H1 (cell line): Measurements from ENCODE around the gene AIG1. TPM values are rescaled to one million over a fixed set of nuclear protein-coding genes. Genes with fewer than 3 reads are reported as not detected.

Source experiments
- CTCF ChIA-PET: fragments of 300-600 bp; sonication (Branson Sonifier 250); formaldehyde crosslinking; loops from one replicate; lab custom pipeline; 2021; ENCODE audit not compliant: partially characterized antibody; lab: Charles Lee
- POLR2A ChIA-PET: fragments of 300-600 bp; sonication (Branson Sonifier 250); formaldehyde crosslinking; loops from one replicate; lab custom pipeline; 2021; ENCODE audit warnings: inconsistent platforms; ENCODE audit not compliant: partially characterized antibody; lab: Charles Lee
- DNase-seq, 2 experiments: peaks; one replicate each; pipeline versions ENCODE4 v3.0.0 to v3.0.0-alpha.2; 2010 to 2022; ENCODE audit warnings: low spot score in 2 of 2, low read depth in 1 of 2, mixed read lengths in 1 of 2
- FAIRE-seq: peaks from 2 replicates; lab custom pipeline; 2011; peaks lifted over from hg19 to GRCh38; lab: Jason Lieb, UNC
- H2AFZ ChIP-seq: 2 replicates; pipeline ENCODE4 v1.8.1; 2012; ENCODE audit warnings: low read length, inconsistent platforms
- H2AK5ac ChIP-seq: 2 replicates; pipeline ENCODE4 v1.6.1; 2013; ENCODE audit warnings: low read depth, low read length
- H2BK120ac ChIP-seq: replicated peaks from 2 replicates; pipeline ENCODE3; 2013; ENCODE audit warnings: low read depth, low read length, inconsistent platforms
- H2BK12ac ChIP-seq: 2 replicates; pipeline ENCODE4 v1.6.1; 2013; ENCODE audit warnings: low read depth, low read length
- H2BK15ac ChIP-seq: 2 replicates; pipeline ENCODE4 v1.6.1; 2013; ENCODE audit warnings: low read length
- H2BK20ac ChIP-seq: 2 replicates; pipeline ENCODE4 v1.6.1; 2013; ENCODE audit warnings: low read length
- H2BK5ac ChIP-seq: 2 replicates; pipeline ENCODE4 v1.6.1; 2013; ENCODE audit warnings: low read depth, low read length
- H3K14ac ChIP-seq: 2 replicates; pipeline ENCODE4 v1.6.1; 2013; ENCODE audit warnings: inconsistent platforms; ENCODE audit not compliant: insufficient read length
- H3K18ac ChIP-seq: 2 replicates; pipeline ENCODE4 v1.6.1; 2013; ENCODE audit warnings: low read length; ENCODE audit errors: extremely low read depth
- H3K23ac ChIP-seq: 2 replicates; pipeline ENCODE4 v1.6.1; 2013; ENCODE audit warnings: inconsistent platforms; ENCODE audit not compliant: insufficient read length
- H3K23me2 ChIP-seq: 2 replicates; pipeline ENCODE4 v1.6.1; 2013; ENCODE audit warnings: low read depth, low read length
- H3K27ac ChIP-seq: 2 replicates; pipeline ENCODE4 v1.6.1; 2011; ENCODE audit warnings: low read depth, low read length, inconsistent platforms
- H3K27me3 ChIP-seq, 4 experiments: replicated peaks in 1 of 4; 1 replicate in 1 of 4; 2 replicates in 3 of 4; pipeline versions ENCODE4 v1.6.1 to v1.8.1; 2011 to 2013; ENCODE audit warnings: low read length in 3 of 4, mild to moderate bottlenecking in 3 of 4, inconsistent platforms in 2 of 4, mixed read lengths in 2 of 4, moderate library complexity in 1 of 4; ENCODE audit not compliant: control insufficient read depth in 3 of 4, insufficient read depth in 3 of 4; ENCODE audit errors: extremely low read depth in 1 of 4
- H3K36me3 ChIP-seq, 4 experiments: 2 replicates each; pipeline versions ENCODE4 v1.6.1 to v1.8.1; 2011 to 2013; ENCODE audit warnings: mild to moderate bottlenecking in 4 of 4, low read length in 3 of 4, moderate library complexity in 2 of 4, control low read depth in 1 of 4, inconsistent platforms in 1 of 4; ENCODE audit not compliant: insufficient read depth in 4 of 4, control insufficient read depth in 2 of 4
- H3K4ac ChIP-seq: replicated peaks from 2 replicates; pipeline ENCODE3; 2013; ENCODE audit warnings: low read length, low read depth, mixed read lengths, inconsistent platforms; ENCODE audit not compliant: insufficient read length
- H3K4me1 ChIP-seq, 4 experiments: replicated peaks in 1 of 4; 1 replicate in 1 of 4; 2 replicates in 3 of 4; pipeline versions ENCODE4 v1.6.1 to v1.8.1; 2011 to 2013; ENCODE audit warnings: low read length in 3 of 4, inconsistent platforms in 2 of 4, mixed read lengths in 1 of 4; ENCODE audit not compliant: insufficient read depth in 4 of 4, control insufficient read depth in 3 of 4
- H3K4me2 ChIP-seq, 2 experiments: 2 replicates each; pipeline versions ENCODE4 v1.6.1 to v1.8.1; 2011 to 2013; ENCODE audit warnings: low read depth in 2 of 2, low read length in 2 of 2, control low read depth in 1 of 2, inconsistent platforms in 1 of 2, mild to moderate bottlenecking in 1 of 2; ENCODE audit not compliant: insufficient read depth in 1 of 2
- H3K4me3 ChIP-seq, 4 experiments: fragments of 200-600, 300-600 bp in 1 of 4; sonication (generic), shearing (Covaris generic), sonication (Bioruptor Twin) in 1 of 4; 2 replicates each; pipeline versions ENCODE4 v1.5.1 to v1.8.1; 2011 to 2016; ENCODE audit warnings: low read length in 4 of 4, low read depth in 3 of 4, control low read depth in 2 of 4, inconsistent platforms in 2 of 4, mild to moderate bottlenecking in 2 of 4, mixed read lengths in 1 of 4, moderate library complexity in 1 of 4; ENCODE audit not compliant: insufficient read depth in 2 of 4; ENCODE audit errors: extremely low read depth in 1 of 4
- H3K56ac ChIP-seq: replicated peaks from 2 replicates; pipeline ENCODE3; 2013; ENCODE audit warnings: low read depth, mild to moderate bottlenecking, mixed read lengths, low read length, inconsistent platforms; ENCODE audit not compliant: insufficient read length
- H3K79me1 ChIP-seq: 2 replicates; pipeline ENCODE4 v1.6.1; 2013; ENCODE audit warnings: low read depth, low read length, control low read depth
- H3K79me2 ChIP-seq, 2 experiments: 2 replicates each; pipeline versions ENCODE4 v1.6.1 to v1.8.1; 2012 to 2013; ENCODE audit warnings: low read length in 2 of 2, mild to moderate bottlenecking in 2 of 2, inconsistent platforms in 1 of 2; ENCODE audit not compliant: insufficient read depth in 2 of 2, control insufficient read depth in 1 of 2
- H3K9ac ChIP-seq, 4 experiments: replicated peaks in 1 of 4; 1 replicate in 1 of 4; 2 replicates in 3 of 4; pipeline versions ENCODE4 v1.6.1 to v1.8.1; 2011 to 2013; ENCODE audit warnings: low read depth in 3 of 4, low read length in 3 of 4, control low read depth in 2 of 4, mild to moderate bottlenecking in 2 of 4, moderate library complexity in 2 of 4, inconsistent platforms in 1 of 4; ENCODE audit errors: extremely low read depth in 1 of 4
- H3K9me3 ChIP-seq, 2 experiments: 2 replicates each; pipeline versions ENCODE4 v1.6.1 to v1.8.1; 2012 to 2013; ENCODE audit warnings: mild to moderate bottlenecking in 2 of 2, moderate library complexity in 2 of 2, control low read depth in 1 of 2, inconsistent platforms in 1 of 2, low read depth in 1 of 2, low read length in 1 of 2, mixed read lengths in 1 of 2; ENCODE audit not compliant: insufficient read depth in 2 of 2
- H4K20me1 ChIP-seq, 2 experiments: replicated peaks in 1 of 2; 2 replicates each; pipeline versions ENCODE3 to v1.8.1; 2011 to 2013; ENCODE audit warnings: inconsistent platforms in 2 of 2, low read length in 2 of 2, mild to moderate bottlenecking in 1 of 2; ENCODE audit not compliant: insufficient read depth in 2 of 2, control insufficient read depth in 1 of 2
- H4K5ac ChIP-seq: 2 replicates; pipeline ENCODE4 v1.6.1; 2013; ENCODE audit warnings: low read length, low read depth, mixed read lengths, inconsistent platforms; ENCODE audit not compliant: insufficient read length
- H4K8ac ChIP-seq: 2 replicates; pipeline ENCODE4 v1.8.0; 2013; ENCODE audit warnings: mild to moderate bottlenecking, moderate library complexity, low read length, inconsistent platforms; ENCODE audit not compliant: insufficient read depth; ENCODE audit errors: extremely low read depth
- H4K91ac ChIP-seq: replicated peaks from 2 replicates; pipeline ENCODE3; 2013; ENCODE audit warnings: low read length, mixed read lengths, inconsistent platforms; ENCODE audit not compliant: insufficient read length
- CHD2 ChIP-seq: IDR thresholded peaks from 2 replicates; pipeline ENCODE4 v1.6.1; 2012; ENCODE audit warnings: low read length, improper control_type of control experiment
- POLR2AphosphoS5 ChIP-seq: IDR thresholded peaks from 2 replicates; pipeline ENCODE4 v1.6.1; 2011; ENCODE audit warnings: low read depth, low read length
- RAD21 ChIP-seq, 2 experiments: IDR thresholded peaks in 1 of 2; conservative IDR thresholded peaks in 1 of 2; 2 replicates each; pipeline ENCODE4 v1.6.1; 2011; ENCODE audit warnings: low read depth in 2 of 2, low read length in 2 of 2, improper control_type of control experiment in 1 of 2, inconsistent platforms in 1 of 2, mild to moderate bottlenecking in 1 of 2, moderate library complexity in 1 of 2
- SP1 ChIP-seq: IDR thresholded peaks from 2 replicates; pipeline ENCODE4 v1.6.1; 2011; ENCODE audit warnings: low read depth, low read length
- SRF ChIP-seq: IDR thresholded peaks from 2 replicates; pipeline ENCODE4 v1.6.1; 2011; ENCODE audit warnings: mild to moderate bottlenecking, low read depth, low read length, moderate library complexity
- ZNF274 ChIP-seq: IDR thresholded peaks from 2 replicates; pipeline ENCODE4 v1.7.0; 2012; ENCODE audit warnings: low read length, borderline replicate concordance; ENCODE audit errors: extremely low read depth
- WGBS, 2 experiments: shearing (Covaris generic) in 1 of 2; methylation state at CpG; one replicate each; pipeline versions ENCODE4 v1.1.6 to v1.1.7; 2013 to 2015; ENCODE audit warnings: low lambda C conversion rate in 2 of 2, mixed read lengths in 2 of 2, inconsistent platforms in 1 of 2, low coverage in 1 of 2, missing lambda C conversion rate in 1 of 2; ENCODE audit not compliant: insufficient replicate concordance in 2 of 2, insufficient coverage in 1 of 2, insufficient read length in 1 of 2; ENCODE audit errors: extremely low coverage in 1 of 2, missing lambda C conversion rate in 1 of 2; 5-methylcytosine and 5-hydroxymethylcytosine counted together
- polyA plus RNA-seq, 7 experiments: library from polyadenylated mRNA; depleted of rRNA in 3 of 7; stranded (reverse) in 5 of 7; unstranded in 2 of 7; fragments of >200 nt in 5 of 7; fragments of 200-250 nt in 2 of 7; gene quantifications; 1 replicate in 5 of 7; 2 replicates in 1 of 7; 4 replicates in 1 of 7; pipeline versions ENCODE4 v1.2.1 to v1.2.3, GENCODE V29; 2011 to 2013; ENCODE audit warnings: missing spikeins in 2 of 7, mixed read lengths in 2 of 7
- total RNA-seq: library from RNA; stranded (reverse); fragmentation: NEBNext Ultra II Directional; extraction: Animal tissue kit (Norgen Biotek cat#: 25700); gene quantifications from 2 replicates; pipeline ENCODE4 v1.2.1, GENCODE V29; 2021

The AIG1 gene
- total and polyA plus RNA-seq, 2 of the 8 experiments (the other 6 are each of a cell fraction or from before 2014, with no cell fraction given) = 56.6 to 58.4 TPM

DNA sequence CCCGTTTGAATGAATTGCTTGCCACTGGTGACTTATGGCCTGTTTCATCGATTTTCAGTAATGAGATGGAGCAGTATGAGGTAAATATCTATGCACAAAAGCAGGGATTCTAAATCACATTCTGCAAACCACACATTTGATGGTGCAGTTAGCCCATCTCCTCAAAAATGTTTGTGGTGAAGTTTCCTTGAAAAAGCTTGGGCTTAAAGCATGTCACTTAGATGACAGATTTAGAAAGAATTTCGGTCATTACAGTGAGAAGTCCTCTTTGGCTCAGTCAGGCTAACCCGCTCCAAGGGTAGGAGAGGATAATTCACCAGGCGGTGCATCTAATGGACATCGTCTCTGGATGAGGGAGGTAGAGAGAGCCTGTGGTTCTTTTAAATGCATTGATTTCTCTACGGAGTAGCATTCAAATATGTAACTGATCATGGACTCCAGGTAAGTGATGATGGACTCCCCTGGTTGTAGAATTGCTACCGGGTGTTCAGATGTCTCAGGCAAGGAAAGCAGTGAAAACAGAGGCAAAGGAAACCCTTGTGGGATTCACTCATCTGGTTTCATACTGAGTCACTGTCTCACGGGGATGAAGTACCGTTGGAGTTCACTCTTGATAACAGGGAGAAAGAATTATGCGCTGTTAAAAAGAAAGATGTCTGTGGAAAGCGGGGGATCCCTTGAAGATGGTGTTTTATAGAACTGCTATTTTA, 65.3 kb downstream of the AIG1 start:
- no peak overlapping the region for H2BK15ac ChIP-seq
- no peak overlapping the region for H3K23ac ChIP-seq
- H3K27me3 ChIP-seq = no peaks in the 10 kb centered on the region
- no peak overlapping the region for H4K5ac ChIP-seq
- H3K79me2 ChIP-seq = no peaks in the 10 kb centered on the region
- FAIRE-seq (no peak), DNase-seq (no peak)
- 87% methylated on average over 12 of the region's 12 CpGs; no CpG with 5 or more reads in 1 of the 2 experiments for WGBS, 2 experiments
- H3K23me2 ChIP-seq = no peaks in the 10 kb centered on the region
- H4K91ac ChIP-seq = no peak overlapping the region
- ChIA-PET POLR2A (interaction anchor here (0.7 to 1.3 kb wide), 2 partner anchors 22 to 66 kb away, joined by 3 to 4 read pairs; no protein-coding TSS in a partner anchor), CTCF (interaction anchor here (1.0 kb wide), 1 partner anchor 31 kb away, joined by 3 read pairs; no protein-coding TSS in a partner anchor)
- no peak overlapping the region for H3K4ac ChIP-seq
- H2BK5ac ChIP-seq = no peak overlapping the region
- H2BK12ac ChIP-seq = no peak overlapping the region
- no peak overlapping the region for H2AFZ ChIP-seq
- no peak overlapping the region for H3K27ac ChIP-seq
- no peak overlapping the region for H3K4me2 ChIP-seq
- H4K8ac ChIP-seq = no peak overlapping the region
- no peak overlapping the region for H2BK20ac ChIP-seq
- H3K4me1 ChIP-seq = no peaks in the 10 kb centered on the region
- no peak overlapping the region for H3K4me3 ChIP-seq
- H4K20me1 ChIP-seq = no peaks in the 10 kb centered on the region
- no peak overlapping the region for H3K14ac ChIP-seq
- H3K79me1 ChIP-seq = no peaks in the 10 kb centered on the region
- H3K36me3 ChIP-seq = peaks cover 0 to 13% (median 2%) of the 10 kb centered on the region in 4 experiments; a peak in 4 of 8 replicates
- no peak overlapping the region for H3K56ac ChIP-seq
- no peak overlapping the region for H2BK120ac ChIP-seq
- no peak overlapping the region for H3K18ac ChIP-seq
- H3K9me3 ChIP-seq = peaks cover 4 to 10% of the 10 kb centered on the region in 2 experiments
- H2AK5ac ChIP-seq = no peak overlapping the region
- no peak overlapping the region for H3K9ac ChIP-seq
- TF ChIP-seq CHD2 (no peak), SRF (no peak), POLR2AphosphoS5 (no peak), RAD21 (IDR thresholded peaks at IDR 0.05 in 1 of 2, conservative IDR thresholded peaks at IDR 0.05 in 1 of 2; ENCODE audit: low read depth in 2 of 2, low read length in 2 of 2) (no peak), SP1 (no peak), ZNF274 (no peak)
